Limb (tissue), 2 donors: ENCODE data around the gene PNMA8B.
"Not testable (repeated sequence)": the region's sequence is repeated elsewhere in the genome, so short reads cannot be mapped to it uniquely, and the experiment has no call there.

Experiments used
- DNase-seq, 2 donors: peaks; one replicate each; pipeline ENCODE4 v3.0.0-alpha.2; 2016; ENCODE audit errors: extremely low spot score in 2 of 2

Gene PNMA8B

GRCh38 chr19:46514589-46515289 lies 19.1 kb upstream of the PNMA8B start:
- DNase-seq, result no peak

DNA sequence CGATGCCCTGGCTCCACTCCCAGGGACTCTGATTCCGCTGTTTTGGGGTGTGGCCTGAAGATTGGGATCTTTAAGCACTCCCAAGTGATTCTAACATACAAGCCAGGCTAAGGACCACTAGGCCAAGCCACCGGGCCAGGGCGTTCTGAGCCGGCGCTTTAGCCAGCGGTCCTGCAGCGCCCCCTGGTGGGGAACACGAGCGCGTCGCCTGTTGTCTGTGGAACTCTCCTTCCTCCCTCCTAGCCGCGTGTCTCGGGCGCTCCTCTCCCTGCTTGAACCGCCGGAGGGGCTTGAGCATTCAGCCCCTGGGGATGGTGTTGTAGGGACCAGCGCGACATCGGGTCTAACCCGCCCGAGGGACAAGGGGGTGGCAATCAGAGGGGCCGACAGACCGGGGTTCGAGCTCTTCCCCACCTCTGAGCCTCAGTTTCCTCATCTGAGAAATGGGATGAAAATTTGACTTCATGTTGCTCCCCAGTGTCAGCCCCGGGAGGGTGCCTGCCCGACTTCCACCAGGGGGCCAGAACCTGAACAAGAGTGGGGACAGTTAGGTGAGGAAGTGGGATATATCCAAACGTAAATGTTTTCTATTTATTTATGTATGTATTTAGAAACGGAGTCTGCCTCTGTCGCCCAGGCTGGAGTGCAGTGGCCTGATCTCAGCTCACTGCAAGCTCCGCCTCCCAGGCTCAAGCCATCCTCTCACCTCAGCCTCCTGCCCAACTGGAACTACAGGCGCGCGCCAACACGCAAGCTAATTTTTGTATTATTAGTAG lies 18.0 kb upstream of the PNMA8B start:
- peak; percentile 69 to 91 for DNase-seq

- DNase-seq, result no peak
Measured at GRCh38 chr19:46511237-46511636, 15.6 kb upstream of the PNMA8B start.

DNA sequence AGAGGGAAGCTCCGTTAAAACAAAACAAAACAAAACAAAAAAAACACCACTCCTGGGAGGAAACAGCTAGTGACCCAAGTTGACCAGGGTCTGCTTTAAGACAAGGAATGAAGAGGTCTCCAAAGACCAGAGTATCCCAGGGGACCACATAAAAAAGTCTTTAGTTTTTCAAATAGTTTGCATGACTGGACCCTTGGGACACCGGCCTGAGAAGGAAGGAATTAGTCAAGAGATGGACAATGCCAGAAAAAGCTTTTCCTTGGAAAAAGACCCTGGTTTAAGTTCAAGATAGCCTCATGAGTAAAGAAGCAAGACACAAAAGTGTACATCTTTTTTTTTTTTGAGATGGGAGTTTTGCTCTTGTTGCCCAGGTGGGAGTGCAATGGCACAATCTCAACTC lies 12.5 kb upstream of the PNMA8B start:
- DNase-seq, result no peak

DNA sequence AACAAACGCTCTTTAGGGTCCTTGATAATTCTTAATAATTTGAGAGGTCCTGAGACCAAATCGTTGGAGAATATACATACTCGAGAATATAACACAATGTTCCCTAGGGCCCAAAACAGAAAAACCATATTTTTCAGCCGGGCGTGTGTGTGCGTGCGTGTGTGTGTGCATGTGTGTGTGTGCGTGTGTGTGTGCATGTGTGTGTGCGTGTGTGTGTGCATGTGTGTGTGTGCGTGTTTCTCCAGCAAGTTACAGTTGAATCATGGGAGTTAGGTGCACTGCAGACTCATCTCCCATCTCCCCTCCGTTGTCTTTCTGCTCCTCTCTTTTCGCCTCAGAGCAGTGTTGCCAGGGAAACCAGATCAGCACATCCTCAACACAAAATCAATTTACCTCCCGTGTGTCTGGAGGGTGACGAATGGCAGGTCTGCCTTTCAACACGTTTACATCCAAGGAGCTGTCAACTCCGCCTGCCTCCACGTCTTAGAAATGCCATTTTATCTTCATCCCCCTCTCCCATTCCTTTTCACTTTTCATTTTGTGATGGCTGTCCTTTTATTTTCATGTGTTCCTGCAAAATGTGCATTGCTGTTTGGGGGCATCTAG lies 8.3 kb upstream of the PNMA8B start:
- peak in 1 of 2 donors; percentile 41 for DNase-seq

GRCh38 chr19:46502891-46503290 lies 7.2 kb upstream of the PNMA8B start:
- no peak for DNase-seq

DNA sequence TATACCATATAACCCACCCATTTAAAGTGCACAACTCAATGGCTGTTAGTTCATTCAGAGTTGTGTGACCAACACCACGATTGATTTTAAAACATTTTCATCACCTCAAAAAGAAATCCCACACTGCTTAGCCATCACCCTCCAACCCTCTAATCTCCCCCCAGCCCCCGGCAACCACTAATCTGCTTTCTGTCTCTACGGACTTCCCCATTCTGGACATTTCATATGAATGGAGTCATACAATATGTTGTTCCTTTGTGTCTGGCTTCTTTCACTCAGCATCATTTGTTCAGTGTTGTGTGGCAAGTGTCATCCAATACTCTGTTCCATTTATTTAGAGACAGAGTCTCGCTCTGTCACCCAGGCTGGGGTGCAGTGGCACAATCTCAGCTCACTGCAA lies 4.0 kb upstream of the PNMA8B start:
- DNase-seq, result no peak

DNA sequence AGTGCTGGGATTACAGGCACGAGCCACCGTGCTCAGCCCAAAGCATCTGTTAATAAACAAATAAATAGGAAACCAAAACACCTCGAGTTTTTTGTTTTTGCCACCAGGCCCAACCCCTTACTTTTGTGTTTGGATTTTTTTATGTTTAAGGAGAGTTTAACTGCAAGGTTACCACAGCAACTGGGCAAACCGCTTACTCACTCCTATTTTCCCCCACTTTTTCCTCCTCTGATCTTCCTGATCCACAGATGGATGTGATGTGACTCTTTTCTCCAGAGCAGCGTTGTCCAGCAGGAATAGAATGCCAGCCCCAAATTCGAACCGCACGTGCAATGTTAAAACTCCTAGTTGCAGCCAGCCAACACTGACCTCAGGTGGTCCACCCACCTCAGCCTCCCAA lies 2.1 kb upstream of the PNMA8B start:
- DNase-seq, result no peak

DNA sequence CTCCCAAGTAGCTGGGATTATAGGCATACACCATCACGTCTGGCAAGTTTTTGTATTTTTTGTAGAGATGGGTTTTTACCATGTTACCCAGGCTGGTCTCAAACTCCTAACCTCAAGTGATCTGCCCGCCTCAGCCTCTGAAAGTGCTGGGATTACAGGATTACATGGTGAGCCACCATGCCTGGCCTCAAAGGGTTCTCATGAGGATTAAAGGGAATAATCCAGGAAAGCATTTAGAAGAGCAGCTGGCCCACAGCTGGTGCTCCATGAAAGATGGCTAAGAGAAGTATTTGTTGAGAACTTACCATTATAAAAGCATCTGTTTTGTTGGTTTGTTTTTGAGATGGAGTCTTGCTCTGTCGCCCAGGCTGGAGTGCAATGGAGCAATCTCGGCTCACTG lies 1.2 kb upstream of the PNMA8B start:
- not testable (repeated sequence) for DNase-seq

GRCh38 chr19:46496304-46496703 lies 637 bp upstream of the PNMA8B start:
- DNase-seq, result no peak

GRCh38 chr19:46494941-46495785 lies 504 bp downstream of the PNMA8B start:
- DNase-seq, result no peak

DNA sequence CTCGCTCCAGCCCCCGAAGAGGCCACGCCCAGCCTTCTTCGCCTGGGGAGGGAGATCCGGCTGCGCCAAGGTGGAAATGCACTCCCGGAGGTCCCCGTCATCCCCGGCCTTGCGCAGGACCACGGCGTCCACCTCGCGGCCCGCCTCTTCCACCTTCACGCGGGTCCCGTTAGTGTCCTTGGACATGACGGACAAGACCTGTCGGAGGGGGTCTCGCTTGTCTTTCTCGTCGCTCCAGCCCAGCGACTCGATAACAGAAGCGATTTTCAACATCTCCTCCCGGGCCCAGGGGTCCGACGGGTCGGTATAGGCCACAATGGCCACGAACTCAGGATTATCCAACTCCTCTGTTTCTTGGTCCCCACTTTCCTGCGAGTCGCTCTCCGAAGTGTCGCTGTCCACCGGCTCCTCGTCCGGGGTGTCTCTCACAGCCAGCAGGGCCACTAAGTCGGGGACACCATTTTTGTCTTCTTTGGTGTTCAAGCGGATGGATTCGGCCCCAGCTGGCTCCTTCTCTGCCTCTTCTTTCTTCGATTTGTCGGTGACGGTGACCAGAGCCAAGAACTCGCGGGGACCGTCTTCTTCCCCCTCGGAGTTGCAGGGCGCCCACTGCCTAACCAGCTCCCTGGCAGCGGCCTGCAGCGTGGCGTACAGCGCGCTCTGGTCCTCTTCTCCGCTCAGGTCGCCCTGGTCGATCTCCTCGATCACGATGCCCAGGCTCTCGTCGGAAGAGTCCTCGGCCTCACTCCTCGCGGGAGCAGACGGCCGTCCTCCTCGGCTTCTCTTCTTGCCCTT lies 1.3 kb downstream of the PNMA8B start:
- DNase-seq, result no peak

DNA sequence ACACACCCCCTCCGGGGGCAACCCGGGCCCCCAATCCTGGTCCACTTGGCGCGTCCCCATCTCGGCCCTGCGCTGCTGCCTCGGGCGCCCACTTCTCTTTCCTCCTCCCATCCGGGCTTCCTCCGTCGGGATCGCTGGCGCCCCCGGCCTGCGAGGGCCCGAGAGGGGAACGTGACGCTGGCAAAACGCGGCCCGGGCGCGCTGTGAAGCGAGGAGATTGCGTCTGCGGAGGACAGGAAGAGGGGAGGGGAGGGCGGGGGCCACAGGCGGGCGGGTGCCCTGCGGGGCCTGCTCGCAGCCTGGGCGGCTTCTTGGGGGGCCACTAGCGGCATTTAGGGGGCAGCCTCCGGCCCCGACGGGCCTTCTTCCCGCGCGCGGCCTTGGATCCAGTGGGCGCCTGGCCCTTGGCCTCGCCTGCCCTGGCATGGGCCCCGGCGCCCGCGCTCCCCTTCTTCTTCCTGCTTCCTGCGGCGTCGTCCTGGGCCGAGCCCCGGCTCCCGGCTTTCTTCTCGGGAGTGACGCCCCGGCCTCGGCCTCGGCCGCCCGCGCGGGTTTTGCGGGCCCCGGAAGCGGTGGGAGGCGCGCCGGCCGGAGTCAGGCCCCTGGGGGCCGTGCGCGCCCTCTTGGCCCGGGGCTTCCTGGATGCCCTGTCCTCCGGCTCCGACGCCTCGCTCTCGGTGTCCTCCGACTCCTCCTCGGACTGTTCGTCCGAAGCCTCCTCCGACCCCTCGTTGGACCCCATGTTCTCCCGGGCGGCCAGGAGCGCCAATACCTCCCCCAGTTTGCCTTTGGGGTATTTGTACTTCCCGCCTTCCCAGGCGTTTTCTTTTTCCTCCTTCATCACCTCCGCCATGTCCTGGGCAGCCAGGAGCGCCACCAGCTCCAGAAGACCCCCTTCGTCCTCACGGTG lies 2.2 kb downstream of the PNMA8B start:
- DNase-seq, result no peak

DNA sequence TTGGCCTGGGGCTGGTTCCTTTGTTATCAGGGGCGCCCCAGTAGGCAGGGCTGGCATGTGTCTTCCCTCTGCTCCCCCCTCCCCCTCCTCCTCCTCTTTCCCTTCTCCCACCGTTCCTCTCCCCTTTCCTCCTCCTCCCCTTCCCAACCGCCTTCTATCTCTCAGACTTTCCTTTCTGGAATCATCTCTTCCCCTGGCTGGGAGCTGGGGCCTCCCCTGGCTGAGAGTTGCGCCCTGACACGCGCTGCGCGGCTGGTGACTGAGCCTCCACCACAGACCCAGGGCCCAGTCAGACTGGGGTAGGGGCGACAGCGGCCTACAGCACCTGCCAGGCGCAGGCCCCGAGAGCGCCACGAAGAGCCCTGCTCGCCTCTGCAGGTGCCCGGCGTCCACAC lies 2.8 kb downstream of the PNMA8B start:
- no peak for DNase-seq

DNA sequence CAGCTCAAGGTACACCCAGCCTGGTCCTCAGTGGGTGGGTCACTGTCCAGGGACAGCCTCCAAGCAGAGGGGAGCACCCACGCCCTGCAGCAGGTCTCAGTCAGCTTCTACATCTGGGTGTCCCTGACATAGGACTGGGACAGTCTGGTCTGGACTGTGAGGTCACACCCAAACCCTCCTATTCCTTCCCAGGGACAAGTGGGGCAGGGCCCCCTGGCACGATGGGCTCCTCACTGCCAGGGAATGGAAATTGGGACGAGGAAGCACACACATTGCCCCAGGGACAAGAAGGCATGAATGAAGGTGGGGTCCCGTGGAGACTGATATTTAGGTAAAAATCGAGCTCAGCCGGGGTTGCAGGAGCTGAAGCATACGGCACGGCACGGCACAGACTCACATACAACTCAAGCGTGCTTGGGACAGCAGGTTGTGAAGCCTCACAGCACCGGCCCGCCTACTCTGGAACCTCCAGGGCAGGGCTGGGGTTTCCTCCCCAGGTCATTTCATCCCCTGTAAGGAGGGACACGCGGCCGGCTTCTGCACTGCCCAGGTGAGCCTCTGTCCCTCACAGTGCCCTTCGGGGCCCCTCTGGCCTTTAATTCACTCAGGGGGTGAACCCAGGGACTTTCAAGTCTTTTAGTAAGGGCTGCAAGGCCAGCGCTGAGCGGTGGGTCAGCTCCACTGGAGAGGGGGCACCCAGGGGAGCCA lies 3.5 kb downstream of the PNMA8B start:
- DNase-seq, result no peak

- DNase-seq, result no peak
Measured at GRCh38 chr19:46490774-46491173, 4.9 kb downstream of the PNMA8B start.

GRCh38 chr19:46489445-46490272 lies 6.0 kb downstream of the PNMA8B start:
- DNase-seq, result no peak

- no peak for DNase-seq
Measured at GRCh38 chr19:46488551-46488950, 7.1 kb downstream of the PNMA8B start.
